Endothelial cell (in vitro differentiated cells): ENCODE results near the gene DDX10. TPM values are rescaled to one million over a fixed set of nuclear protein-coding genes. Genes with fewer than 3 reads are reported as not detected.

ENCODE experiments used
- DNase-seq: peaks from one replicate; pipeline ENCODE4 v3.0.0; 2021; ENCODE audit warnings: low spot score
- H3K27ac Mint-ChIP-seq: one replicate; pipeline ENCODE4 v1.8.0; 2021; ENCODE audit warnings: mixed read lengths, inconsistent platforms; ENCODE audit not compliant: unreplicated experiment
- H3K27me3 Mint-ChIP-seq: one replicate; pipeline ENCODE4 v1.8.0; 2021; ENCODE audit warnings: mild to moderate bottlenecking, moderate library complexity, mixed read lengths, inconsistent platforms; ENCODE audit not compliant: unreplicated experiment
- H3K36me3 Mint-ChIP-seq: one replicate; pipeline ENCODE4 v1.8.0; 2021; ENCODE audit warnings: mild to moderate bottlenecking, low read depth, mixed read lengths, inconsistent platforms; ENCODE audit not compliant: unreplicated experiment
- H3K4me1 Mint-ChIP-seq: one replicate; pipeline ENCODE4 v1.8.0; 2021; ENCODE audit warnings: mild to moderate bottlenecking, mixed read lengths, inconsistent platforms; ENCODE audit not compliant: unreplicated experiment
- H3K4me3 Mint-ChIP-seq: one replicate; pipeline ENCODE4 v1.8.0; 2021; ENCODE audit warnings: mild to moderate bottlenecking, mixed read lengths, inconsistent platforms; ENCODE audit not compliant: unreplicated experiment
- H3K9me3 Mint-ChIP-seq: one replicate; pipeline ENCODE4 v1.8.0; 2021; ENCODE audit warnings: mixed read lengths, inconsistent platforms; ENCODE audit not compliant: unreplicated experiment
- CTCF ChIP-seq: fragments of 200-600 bp; sonication (generic); IDR thresholded peaks from one replicate; pipeline ENCODE4 v1.5.0; 2021; ENCODE audit warnings: antibody characterized with exemption; ENCODE audit not compliant: unreplicated experiment
- total RNA-seq: library from RNA; stranded (reverse); fragmentation: NEBNext Ultra II Directional; extraction: Animal tissue kit (Norgen Biotek cat#: 25700); gene quantifications from one replicate; pipeline ENCODE4 v1.2.1, GENCODE V29; 2021; ENCODE audit not compliant: unreplicated experiment

Gene DDX10
- total RNA-seq, 1 donor from 2014 or later = 20.9 TPM

- Mint-ChIP-seq H3K36me3 (peaks cover 14% of the 10 kb centered on the region), H3K27me3 (no peaks in the 10 kb centered on the region), H3K27ac (no peak overlapping the region), H3K9me3 (no peaks in the 10 kb centered on the region), H3K4me1 (no peaks in the 10 kb centered on the region), H3K4me3 (no peak overlapping the region)
- DNase-seq = no peak
- TF ChIP-seq CTCF = no peak
These were observed 48.4 kb downstream of the DDX10 start for GRCh38 chr11:108713076-108713790.

- no peaks in the 10 kb centered on the region for H3K9me3 Mint-ChIP-seq
- DNase-seq = no peak
- no peaks in the 10 kb centered on the region for H3K4me1 Mint-ChIP-seq
- no peak for TF ChIP-seq CTCF
- H3K27ac Mint-ChIP-seq = no peak overlapping the region
- H3K27me3 Mint-ChIP-seq = no peaks in the 10 kb centered on the region
- H3K36me3 Mint-ChIP-seq = peaks cover 3% of the 10 kb centered on the region
- no peak overlapping the region for H3K4me3 Mint-ChIP-seq
These were observed 50.4 kb downstream of the DDX10 start for GRCh38 chr11:108715239-108715638.

- Mint-ChIP-seq H3K36me3 (peaks cover 5% of the 10 kb centered on the region), H3K27me3 (no peaks in the 10 kb centered on the region), H3K4me1 (no peaks in the 10 kb centered on the region), H3K9me3 (no peaks in the 10 kb centered on the region), H3K27ac (no peak overlapping the region), H3K4me3 (no peak overlapping the region)
- no peak for TF ChIP-seq CTCF
- DNase-seq = no peak
These were observed 53.6 kb downstream of the DDX10 start for GRCh38 chr11:108718466-108718865.

GRCh38 chr11:108724974-108725689 is 60.3 kb downstream of the DDX10 start:
- peaks cover 9% of the 10 kb centered on the region for H3K4me1 Mint-ChIP-seq
- peaks cover 5% of the 10 kb centered on the region for H3K36me3 Mint-ChIP-seq
- no peaks in the 10 kb centered on the region for H3K27me3 Mint-ChIP-seq
- no peaks in the 10 kb centered on the region for H3K9me3 Mint-ChIP-seq
- TF ChIP-seq CTCF = no peak
- no peak for DNase-seq
- H3K27ac Mint-ChIP-seq = no peak overlapping the region
- H3K4me3 Mint-ChIP-seq = no peak overlapping the region
